ENCODE results near the gene NCBP3.
"Not testable (repeated sequence)": the region's sequence is repeated elsewhere in the genome, so short reads cannot be mapped to it uniquely, and the experiment has no call there.

Gene NCBP3

GRCh38 chr17:3846437-3847164 lies 555 bp upstream of the NCBP3 start:
- DNase-seq (ENCODE audit: low read depth), result no peak

- DNase-seq (ENCODE audit: low read depth), result no peak
Observed at GRCh38 chr17:3845291-3845620, 790 bp downstream of the NCBP3 start.

- not testable (repeated sequence) for DNase-seq (ENCODE audit: low read depth)
Observed at GRCh38 chr17:3844556-3844955, 1.5 kb downstream of the NCBP3 start.

- no peak for DNase-seq (ENCODE audit: low read depth)
Observed at GRCh38 chr17:3843935-3844516, 2.0 kb downstream of the NCBP3 start.

- DNase-seq (ENCODE audit: low read depth), result no peak
Observed at GRCh38 chr17:3838206-3838605, 7.8 kb downstream of the NCBP3 start.

GRCh38 chr17:3836551-3836950 lies 9.5 kb downstream of the NCBP3 start:
- DNase-seq (ENCODE audit: low read depth), result no peak

GRCh38 chr17:3835410-3836229 lies 10.4 kb downstream of the NCBP3 start:
- no peak for DNase-seq (ENCODE audit: low read depth)

GRCh38 chr17:3834811-3835210 lies 11.2 kb downstream of the NCBP3 start:
- no peak for DNase-seq (ENCODE audit: low read depth)

GRCh38 chr17:3828852-3829232 lies 17.2 kb downstream of the NCBP3 start:
- no peak for DNase-seq (ENCODE audit: low read depth)

GRCh38 chr17:3828151-3828851 lies 17.7 kb downstream of the NCBP3 start:
- DNase-seq (ENCODE audit: low read depth), result no peak

GRCh38 chr17:3827124-3827773 lies 18.8 kb downstream of the NCBP3 start:
- DNase-seq (ENCODE audit: low read depth), result no peak

- DNase-seq (ENCODE audit: low read depth), result no peak
Observed at GRCh38 chr17:3826191-3826590, 19.9 kb downstream of the NCBP3 start.

GRCh38 chr17:3821101-3821500 lies 24.9 kb downstream of the NCBP3 start:
- no peak for DNase-seq (ENCODE audit: low read depth)

- no peak for DNase-seq (ENCODE audit: low read depth)
Observed at GRCh38 chr17:3818786-3819185, 27.3 kb downstream of the NCBP3 start.

GRCh38 chr17:3817851-3818605 lies 28.0 kb downstream of the NCBP3 start:
- no peak for DNase-seq (ENCODE audit: low read depth)

GRCh38 chr17:3815925-3816324 lies 30.1 kb downstream of the NCBP3 start:
- no peak for DNase-seq (ENCODE audit: low read depth)

- no peak for DNase-seq (ENCODE audit: low read depth)
Observed at GRCh38 chr17:3815122-3815521, 30.9 kb downstream of the NCBP3 start.

- DNase-seq (ENCODE audit: low read depth), result no peak
Observed at GRCh38 chr17:3814361-3814760, 31.7 kb downstream of the NCBP3 start.

- DNase-seq (ENCODE audit: low read depth), result no peak
Observed at GRCh38 chr17:3813171-3813570, 32.9 kb downstream of the NCBP3 start.

- no peak for DNase-seq (ENCODE audit: low read depth)
Observed at GRCh38 chr17:3812771-3813170, 33.3 kb downstream of the NCBP3 start.

- DNase-seq (ENCODE audit: low read depth), result no peak
Observed at GRCh38 chr17:3812284-3812683, 33.8 kb downstream of the NCBP3 start.

All from HS-5 (cell line).